Mesendoderm (in vitro differentiated cells): ENCODE data around the gene THSD7B.

Experiments
- DNase-seq: peaks from one replicate; pipeline ENCODE4 v3.0.0; 2013
- H2AK5ac ChIP-seq: 2 replicates; pipeline ENCODE4 v1.6.1; 2013; ENCODE audit warnings: low read length, inconsistent platforms
- H2BK120ac ChIP-seq: 2 replicates; pipeline ENCODE4 v1.6.1; 2013; ENCODE audit warnings: low read depth, mild to moderate bottlenecking, low read length, moderate library complexity, mixed read lengths
- H2BK15ac ChIP-seq: replicated peaks from 2 replicates; pipeline ENCODE4 v1.6.1; 2013; ENCODE audit warnings: low read depth, mild to moderate bottlenecking, moderate library complexity
- H2BK5ac ChIP-seq: 2 replicates; pipeline ENCODE4 v1.6.1; 2013; ENCODE audit warnings: low read length, inconsistent platforms
- H3K18ac ChIP-seq: 2 replicates; pipeline ENCODE4 v1.6.1; 2013; ENCODE audit warnings: mild to moderate bottlenecking, low read length, mixed read lengths
- H3K23ac ChIP-seq: one replicate; pipeline ENCODE4 v1.6.1; 2013; ENCODE audit warnings: low read length
- H3K27ac ChIP-seq: 2 replicates; pipeline ENCODE4 v1.5.1; 2013; ENCODE audit warnings: low read depth, mild to moderate bottlenecking, inconsistent platforms, low read length, moderate library complexity
- H3K27me3 ChIP-seq: 2 replicates; pipeline ENCODE4 v1.6.1; 2013; ENCODE audit warnings: low read length, control low read depth, mild to moderate bottlenecking, inconsistent platforms; ENCODE audit not compliant: insufficient read depth, poor library complexity
- H3K36me3 ChIP-seq: 2 replicates; pipeline ENCODE4 v1.6.1; 2013; ENCODE audit warnings: low read length, inconsistent platforms; ENCODE audit not compliant: control insufficient read depth, insufficient read depth
- H3K4ac ChIP-seq: one replicate; pipeline ENCODE4 v1.6.1; 2013; ENCODE audit warnings: low read depth, mild to moderate bottlenecking, low read length, moderate library complexity
- H3K4me1 ChIP-seq: 2 replicates; pipeline ENCODE4 v1.6.1; 2013; ENCODE audit warnings: low read depth, low read length, inconsistent platforms; ENCODE audit not compliant: control insufficient read depth
- H3K4me2 ChIP-seq: 2 replicates; pipeline ENCODE4 v1.6.1; 2013; ENCODE audit warnings: low read length
- H3K4me3 ChIP-seq: 2 replicates; pipeline ENCODE4 v1.5.1; 2013; ENCODE audit warnings: mild to moderate bottlenecking, low read length
- H3K56ac ChIP-seq: one replicate; pipeline ENCODE4 v1.6.1; 2013; ENCODE audit warnings: low read length
- H3K79me1 ChIP-seq: 2 replicates; pipeline ENCODE4 v1.6.1; 2013; ENCODE audit warnings: low read length, inconsistent platforms
- H3K79me2 ChIP-seq: 2 replicates; pipeline ENCODE4 v1.6.1; 2013; ENCODE audit warnings: mild to moderate bottlenecking, low read length; ENCODE audit not compliant: control insufficient read depth, insufficient read depth
- H3K9ac ChIP-seq: 2 replicates; pipeline ENCODE4 v1.6.1; 2013; ENCODE audit warnings: low read length, inconsistent platforms
- H4K5ac ChIP-seq: one replicate; pipeline ENCODE4 v1.6.1; 2013; ENCODE audit warnings: low read length
- H4K8ac ChIP-seq: one replicate; pipeline ENCODE4 v1.6.1; 2013; ENCODE audit warnings: low read depth, mild to moderate bottlenecking, control low read depth, low read length, moderate library complexity
- WGBS: extraction: QIAGEN DNeasy Blood & Tissue Kit; methylation state at CpG from one replicate; pipeline ENCODE4 v1.1.7; 2013; ENCODE audit warnings: low lambda C conversion rate, missing lambda C conversion rate; ENCODE audit not compliant: insufficient coverage; ENCODE audit errors: extremely low coverage; 5-methylcytosine and 5-hydroxymethylcytosine counted together

THSD7B gene

DNA sequence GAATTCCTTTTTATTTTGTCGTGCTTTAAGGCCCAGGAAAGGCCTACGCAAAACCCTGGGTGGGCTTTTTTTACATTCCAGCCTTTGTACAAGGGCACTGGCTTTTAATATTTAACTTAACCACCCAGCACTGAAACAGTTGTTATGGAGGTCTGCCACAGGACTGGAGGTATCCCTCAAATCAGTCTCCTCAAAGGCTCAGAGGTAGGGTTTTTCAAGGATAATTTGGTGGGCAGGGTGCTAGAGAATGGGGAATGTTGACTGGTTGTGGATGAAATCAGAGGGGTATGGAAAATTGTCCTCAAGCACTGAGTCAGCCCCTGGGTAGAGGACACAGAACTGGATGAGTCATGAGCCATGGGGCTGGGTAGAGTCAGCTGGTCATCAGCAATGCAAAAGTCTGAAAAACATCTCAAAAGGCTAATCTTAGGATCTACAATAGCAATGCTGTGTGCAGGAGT is 443.1 kb downstream of the THSD7B start:
- H2AK5ac ChIP-seq = no peak overlapping the region
- no peak overlapping the region for H3K56ac ChIP-seq
- no peak overlapping the region for H2BK120ac ChIP-seq
- no peak overlapping the region for H3K23ac ChIP-seq
- no peak overlapping the region for H4K5ac ChIP-seq
- no peaks in the 10 kb centered on the region for H3K79me2 ChIP-seq
- no peaks in the 10 kb centered on the region for H3K79me1 ChIP-seq
- no peaks in the 10 kb centered on the region for H3K27me3 ChIP-seq
- peak; percentile 33 for DNase-seq
- H2BK15ac ChIP-seq = no peak overlapping the region
- H3K9ac ChIP-seq = no peak overlapping the region
- no peak overlapping the region for H4K8ac ChIP-seq
- no CpG with 5 or more reads among the region's 2 CpGs for WGBS
- no peak overlapping the region for H3K4me2 ChIP-seq
- no peak overlapping the region for H3K4me3 ChIP-seq
- no peak overlapping the region for H3K18ac ChIP-seq
- no peak overlapping the region for H2BK5ac ChIP-seq
- H3K4me1 ChIP-seq = no peaks in the 10 kb centered on the region
- no peak overlapping the region for H3K27ac ChIP-seq
- no peaks in the 10 kb centered on the region for H3K36me3 ChIP-seq
- no peak overlapping the region for H3K4ac ChIP-seq

DNA sequence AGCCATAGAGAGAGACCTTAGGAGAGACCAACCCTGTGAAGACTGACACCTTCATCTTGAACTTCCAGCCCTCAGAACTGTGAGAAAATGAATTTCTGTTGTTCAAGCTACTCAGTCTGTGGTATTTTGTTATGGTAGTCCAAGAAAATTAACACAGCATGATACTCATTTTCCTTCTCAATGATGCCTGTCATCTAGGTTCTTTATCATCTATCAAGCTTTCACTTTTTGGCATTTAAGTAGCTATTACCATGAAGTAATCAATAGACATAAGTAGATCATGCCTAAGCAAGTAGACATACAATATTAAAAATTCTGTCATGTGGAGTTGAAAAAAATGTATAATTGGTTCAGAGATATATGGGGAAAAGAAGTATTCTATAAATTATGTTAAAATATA is 444.7 kb downstream of the THSD7B start:
- Histone ChIP-seq H3K4me2 (no peak overlapping the region), H3K56ac (no peak overlapping the region), H3K79me2 (no peaks in the 10 kb centered on the region), H3K4me3 (no peak overlapping the region), H3K27me3 (no peaks in the 10 kb centered on the region), H3K4ac (no peak overlapping the region), H2BK15ac (no peak overlapping the region), H3K27ac (no peak overlapping the region), H4K8ac (no peak overlapping the region), H2BK5ac (no peak overlapping the region), H2BK120ac (no peak overlapping the region), H4K5ac (no peak overlapping the region), H3K9ac (no peak overlapping the region), H3K23ac (no peak overlapping the region), H3K36me3 (no peaks in the 10 kb centered on the region), H3K18ac (no peak overlapping the region), H2AK5ac (no peak overlapping the region), H3K4me1 (no peaks in the 10 kb centered on the region), H3K79me1 (no peaks in the 10 kb centered on the region)
- DNase-seq = no peak

DNA sequence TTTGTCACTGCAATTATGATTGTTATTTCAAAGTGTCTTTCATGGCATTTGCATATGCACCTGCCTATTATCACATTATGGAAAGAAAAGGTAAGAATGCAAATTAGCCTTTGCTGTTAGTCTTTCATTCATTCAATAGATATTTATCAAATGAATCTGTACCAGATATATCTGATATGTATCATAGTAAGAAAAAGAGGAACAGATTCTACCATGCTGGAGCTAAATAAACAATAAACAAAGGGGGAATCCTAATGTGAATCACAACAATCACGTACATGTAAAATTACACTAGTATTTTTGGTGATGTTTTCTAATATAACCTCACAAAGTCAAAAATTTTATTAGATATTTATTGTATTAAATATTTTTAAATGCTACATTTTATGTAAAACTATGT is 446.4 kb downstream of the THSD7B start:
- H3K4ac ChIP-seq = no peak overlapping the region
- no CpG with 5 or more reads among the region's 1 CpG for WGBS
- no peaks in the 10 kb centered on the region for H3K36me3 ChIP-seq
- no peak overlapping the region for H3K18ac ChIP-seq
- no peak overlapping the region for H2AK5ac ChIP-seq
- H4K5ac ChIP-seq = no peak overlapping the region
- H3K27ac ChIP-seq = no peak overlapping the region
- H3K4me2 ChIP-seq = no peak overlapping the region
- no peak overlapping the region for H3K4me3 ChIP-seq
- H3K79me2 ChIP-seq = no peaks in the 10 kb centered on the region
- no peak overlapping the region for H4K8ac ChIP-seq
- H2BK5ac ChIP-seq = no peak overlapping the region
- no peak overlapping the region for H2BK15ac ChIP-seq
- H3K56ac ChIP-seq = no peak overlapping the region
- H3K9ac ChIP-seq = no peak overlapping the region
- DNase-seq = no peak
- no peaks in the 10 kb centered on the region for H3K27me3 ChIP-seq
- no peak overlapping the region for H2BK120ac ChIP-seq
- H3K23ac ChIP-seq = no peak overlapping the region
- no peaks in the 10 kb centered on the region for H3K4me1 ChIP-seq
- H3K79me1 ChIP-seq = no peaks in the 10 kb centered on the region

DNA sequence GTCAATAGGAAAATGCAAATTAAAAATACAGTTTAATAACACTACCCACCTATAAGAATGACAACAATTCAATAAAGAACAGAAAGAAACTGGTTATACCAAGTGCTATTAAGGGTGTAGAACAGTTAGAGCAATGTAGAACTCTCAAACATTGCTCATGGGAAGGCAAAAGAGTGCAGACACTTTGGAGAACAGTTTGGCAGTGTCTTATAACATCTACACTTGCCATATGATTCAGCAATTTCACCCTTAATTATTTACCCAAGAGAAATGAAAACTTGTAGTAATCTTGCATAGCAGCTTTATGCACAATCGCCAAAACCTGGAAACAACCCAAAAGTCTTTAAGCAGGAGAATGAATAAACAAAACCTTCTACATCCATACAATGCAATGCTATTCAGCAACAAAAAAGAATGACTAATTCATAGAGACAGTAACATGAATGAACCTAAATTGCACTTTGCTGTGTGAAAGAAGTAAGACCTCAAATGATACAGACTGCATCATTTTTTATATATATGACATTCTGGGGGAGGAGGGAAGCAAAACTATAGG is 455.2 kb downstream of the THSD7B start:
- no peak for DNase-seq
- no peak overlapping the region for H4K5ac ChIP-seq
- H2BK15ac ChIP-seq = no peak overlapping the region
- H2BK5ac ChIP-seq = no peak overlapping the region
- H3K4me1 ChIP-seq = no peaks in the 10 kb centered on the region
- no peak overlapping the region for H3K56ac ChIP-seq
- no peaks in the 10 kb centered on the region for H3K79me1 ChIP-seq
- no peak overlapping the region for H3K4ac ChIP-seq
- H3K4me3 ChIP-seq = no peak overlapping the region
- no peak overlapping the region for H4K8ac ChIP-seq
- no peak overlapping the region for H3K18ac ChIP-seq
- H3K23ac ChIP-seq = no peak overlapping the region
- no CpG with 5 or more reads among the region's 1 CpG for WGBS
- no peaks in the 10 kb centered on the region for H3K79me2 ChIP-seq
- H2BK120ac ChIP-seq = no peak overlapping the region
- no peak overlapping the region for H2AK5ac ChIP-seq
- no peak overlapping the region for H3K4me2 ChIP-seq
- H3K27me3 ChIP-seq = no peaks in the 10 kb centered on the region
- H3K36me3 ChIP-seq = no peaks in the 10 kb centered on the region
- no peak overlapping the region for H3K9ac ChIP-seq
- no peak overlapping the region for H3K27ac ChIP-seq

DNA sequence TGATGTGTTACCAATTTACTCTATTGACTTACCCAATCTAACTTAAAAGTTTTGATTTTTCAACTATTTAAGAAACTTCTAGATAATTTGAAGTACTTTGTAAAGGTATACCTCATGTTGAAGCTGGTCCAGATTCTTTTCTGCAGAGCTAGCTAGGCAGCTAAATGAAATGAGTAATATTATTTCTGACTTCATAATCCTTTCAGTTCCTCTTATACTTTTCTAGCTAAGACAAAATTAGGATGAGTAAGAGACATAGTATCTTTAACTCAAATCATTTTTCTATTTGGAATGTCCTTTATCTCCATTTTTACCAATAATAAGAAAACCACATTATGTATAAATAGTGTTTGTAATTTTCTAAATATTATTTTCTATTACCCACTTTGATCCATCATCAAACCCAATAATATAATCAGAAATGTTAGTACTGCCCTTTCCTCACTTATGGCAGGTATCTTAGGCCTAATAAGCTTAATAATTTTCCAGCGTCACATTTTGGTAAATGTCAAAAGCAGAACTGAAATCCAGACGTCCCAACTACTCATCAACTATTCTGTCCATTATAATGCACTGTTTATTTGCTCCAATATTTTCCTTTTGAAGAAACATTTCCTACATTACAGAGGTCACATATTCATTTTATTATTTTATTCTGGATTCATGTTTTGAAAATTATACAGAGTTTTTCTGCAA is 456.6 kb downstream of the THSD7B start:
- Histone ChIP-seq H2BK5ac (no peak overlapping the region), H3K36me3 (no peaks in the 10 kb centered on the region), H2BK15ac (no peak overlapping the region), H3K79me1 (no peaks in the 10 kb centered on the region), H4K5ac (no peak overlapping the region), H3K4me2 (no peak overlapping the region), H2AK5ac (no peak overlapping the region), H3K9ac (no peak overlapping the region), H3K4me1 (no peaks in the 10 kb centered on the region), H2BK120ac (no peak overlapping the region), H3K27ac (no peak overlapping the region), H3K4me3 (no peak overlapping the region), H3K4ac (no peak overlapping the region), H3K56ac (no peak overlapping the region), H3K18ac (no peak overlapping the region), H3K27me3 (no peaks in the 10 kb centered on the region), H4K8ac (no peak overlapping the region), H3K23ac (no peak overlapping the region), H3K79me2 (no peaks in the 10 kb centered on the region)
- no peak for DNase-seq
- no CpG with 5 or more reads among the region's 2 CpGs for WGBS

DNA sequence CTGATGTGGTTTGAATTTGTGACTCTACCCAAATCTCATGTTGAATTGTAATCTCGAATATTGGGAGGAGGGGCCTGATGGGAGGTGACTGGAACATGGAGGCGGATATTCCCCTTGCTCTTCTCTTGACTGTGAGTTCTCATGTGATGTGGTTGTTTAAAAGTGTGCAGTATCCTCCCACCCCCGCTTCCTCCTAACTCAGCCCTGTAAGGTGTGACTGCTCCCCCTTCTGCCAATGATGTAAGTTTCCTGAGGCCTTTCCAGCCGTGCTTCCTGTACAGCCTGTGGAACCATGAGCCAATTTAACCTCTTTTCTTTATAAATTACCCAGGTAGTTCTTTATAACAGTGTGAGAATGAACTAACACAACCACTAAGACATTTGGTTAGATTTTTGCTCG is 458.4 kb downstream of the THSD7B start:
- no peak overlapping the region for H3K4ac ChIP-seq
- H3K27me3 ChIP-seq = no peaks in the 10 kb centered on the region
- no peak overlapping the region for H2AK5ac ChIP-seq
- no peaks in the 10 kb centered on the region for H3K36me3 ChIP-seq
- no peak overlapping the region for H3K23ac ChIP-seq
- H3K79me1 ChIP-seq = no peaks in the 10 kb centered on the region
- no peak overlapping the region for H3K27ac ChIP-seq
- no peak overlapping the region for H2BK15ac ChIP-seq
- H3K56ac ChIP-seq = no peak overlapping the region
- no peak overlapping the region for H4K5ac ChIP-seq
- H2BK5ac ChIP-seq = no peak overlapping the region
- H3K18ac ChIP-seq = no peak overlapping the region
- DNase-seq = peak; percentile 20
- no peaks in the 10 kb centered on the region for H3K79me2 ChIP-seq
- no peak overlapping the region for H3K4me2 ChIP-seq
- H3K9ac ChIP-seq = no peak overlapping the region
- no peaks in the 10 kb centered on the region for H3K4me1 ChIP-seq
- no peak overlapping the region for H2BK120ac ChIP-seq
- WGBS = no CpG with 5 or more reads among the region's 5 CpGs
- no peak overlapping the region for H4K8ac ChIP-seq
- no peak overlapping the region for H3K4me3 ChIP-seq
